H1 (cell line): ENCODE results near the gene MSMP. TPM values are rescaled to one million over a fixed set of nuclear protein-coding genes. Genes with fewer than 3 reads are reported as not detected.

Experiments
- CBX8 ChIP-seq: fragments of 300-800, 300-1000 bp; sonication (generic); IDR thresholded peaks from 2 replicates; pipeline ENCODE4 v1.7.1; 2016; ENCODE audit warnings: low read depth, low read length, borderline replicate concordance
- CHD7 ChIP-seq: fragments of 300-600 bp; sonication (generic); IDR thresholded peaks from 2 replicates; pipeline ENCODE4 v1.7.1; 2012; ENCODE audit warnings: low read length, moderate library complexity, mild to moderate bottlenecking, inconsistent platforms; ENCODE audit not compliant: insufficient replicate concordance
- JUN ChIP-seq: IDR thresholded peaks from 2 replicates; pipeline ENCODE4 v1.6.1; 2011; ENCODE audit warnings: low read depth, mild to moderate bottlenecking, improper control_type of control experiment, low read length
- MAX ChIP-seq: IDR thresholded peaks from 2 replicates; pipeline ENCODE4 v1.6.1; 2012; ENCODE audit warnings: inconsistent platforms
- NANOG ChIP-seq: IDR thresholded peaks from 2 replicates; pipeline ENCODE4 v1.6.1; 2011; ENCODE audit warnings: low read length, low read depth, mild to moderate bottlenecking, inconsistent platforms; ENCODE audit not compliant: insufficient read depth, poor library complexity, severe bottlenecking
- NRF1 ChIP-seq: IDR thresholded peaks from 2 replicates; pipeline ENCODE4 v1.6.1; 2011; ENCODE audit warnings: mild to moderate bottlenecking, low read depth, low read length, improper control_type of control experiment
- TAF7 ChIP-seq: optimal IDR thresholded peaks from 2 replicates; pipeline ENCODE3; 2011; ENCODE audit warnings: low read depth, mild to moderate bottlenecking, inconsistent platforms, low read length, moderate library complexity, borderline replicate concordance
- USF2 ChIP-seq: IDR thresholded peaks from 2 replicates; pipeline ENCODE4 v1.6.1; 2011; ENCODE audit warnings: low read length, improper control_type of control experiment
- polyA plus RNA-seq, 7 experiments: library from polyadenylated mRNA; depleted of rRNA in 3 of 7; stranded (reverse) in 5 of 7; unstranded in 2 of 7; fragments of >200 nt in 5 of 7; fragments of 200-250 nt in 2 of 7; gene quantifications; 1 replicate in 5 of 7; 2 replicates in 1 of 7; 4 replicates in 1 of 7; pipeline versions ENCODE4 v1.2.1 to v1.2.3, GENCODE V29; 2011 to 2013; ENCODE audit warnings: missing spikeins in 2 of 7, mixed read lengths in 2 of 7
- total RNA-seq: library from RNA; stranded (reverse); fragmentation: NEBNext Ultra II Directional; extraction: Animal tissue kit (Norgen Biotek cat#: 25700); gene quantifications from 2 replicates; pipeline ENCODE4 v1.2.1, GENCODE V29; 2021

MSMP gene
- total and polyA plus RNA-seq, 2 of the 8 experiments (the other 6 are each of a cell fraction or from before 2014, with no cell fraction given): 0.53 TPM; not detected in 1

- no peak for TF ChIP-seq CHD7
- TF ChIP-seq JUN: no peak
- no peak for TF ChIP-seq USF2
- no peak for TF ChIP-seq MAX
- no peak for TF ChIP-seq TAF7
- TF ChIP-seq NANOG: no peak
- no peak for TF ChIP-seq NRF1
- no peak for TF ChIP-seq CBX8
Observed at GRCh38 chr9:35738186-35738585, 15.9 kb downstream of the MSMP start (continued).
